Suprapubic skin (tissue), 4 donors: ENCODE measurements around the gene SERPINA6. TPM values are rescaled to one million over a fixed set of nuclear protein-coding genes. Genes with fewer than 3 reads are reported as not detected.

ENCODE experiments used
- DNase-seq, 2 donors: peaks; one replicate each; pipeline ENCODE4 v3.0.0-alpha.2; 2019; ENCODE audit warnings: low spot score in 2 of 2
- H3K27ac ChIP-seq: fragments of 200-600 bp; sonication (generic); one replicate; pipeline ENCODE4 v1.5.1; 2019
- H3K27me3 ChIP-seq: fragments of 200-600 bp; sonication (generic); one replicate; pipeline ENCODE4 v1.5.1; 2019
- H3K36me3 ChIP-seq: fragments of 200-600 bp; sonication (generic); one replicate; pipeline ENCODE4 v1.5.1; 2019
- H3K4me1 ChIP-seq: fragments of 200-600 bp; sonication (generic); one replicate; pipeline ENCODE4 v1.5.1; 2019
- H3K4me3 ChIP-seq: fragments of 200-600 bp; sonication (generic); one replicate; pipeline ENCODE4 v1.5.1; 2019; ENCODE audit warnings: mild to moderate bottlenecking
- H3K9me3 ChIP-seq: fragments of 200-600 bp; sonication (generic); one replicate; pipeline ENCODE4 v1.5.1; 2019
- CTCF ChIP-seq, 2 donors: fragments of 200-600 bp in 1 of 2; fragments of 450-650 bp in 1 of 2; sonication (generic) in 1 of 2; IDR thresholded peaks; one replicate each; pipeline ENCODE4 v1.5.1; 2016 to 2019; ENCODE audit warnings: antibody characterized with exemption in 2 of 2, mild to moderate bottlenecking in 1 of 2, moderate library complexity in 1 of 2
- EP300 ChIP-seq: sonication (generic); formaldehyde crosslinking; IDR thresholded peaks from one replicate; pipeline ENCODE4 v1.6.1; 2017; ENCODE audit warnings: antibody characterized with exemption
- POLR2A ChIP-seq, 2 donors: fragments of 450-650 bp; IDR thresholded peaks; one replicate each; pipeline ENCODE4 v1.6.1; 2017; ENCODE audit warnings: antibody characterized with exemption in 2 of 2, mild to moderate bottlenecking in 2 of 2, moderate library complexity in 2 of 2
- POLR2AphosphoS5 ChIP-seq, 3 donors: sonication (generic); formaldehyde crosslinking; IDR thresholded peaks; one replicate each; pipeline ENCODE4 v1.6.1; 2017; ENCODE audit warnings: antibody characterized with exemption in 3 of 3
- WGBS: methylation state at CpG from one replicate; pipeline ENCODE4 v1.1.5; 2018; 5-methylcytosine and 5-hydroxymethylcytosine counted together
- total RNA-seq, 4 donors: library from RNA; depleted of rRNA; stranded (reverse); fragments of >200 nt; gene quantifications; one replicate each; pipeline ENCODE4 v1.1.0, GENCODE V29; 2016

The SERPINA6 gene
- total RNA-seq, 4 donors from 2014 or later, result 0.97 TPM; not detected in 3

GRCh38 chr14:94364037-94364436 is 40.9 kb upstream of the SERPINA6 start:
- no peaks in the 10 kb centered on the region for H3K9me3 ChIP-seq
- H3K36me3 ChIP-seq, result no peaks in the 10 kb centered on the region
- WGBS, result 92% methylated on average over 3 of the region's 3 CpGs
- H3K4me3 ChIP-seq, result no peak overlapping the region
- no peaks in the 10 kb centered on the region for H3K27me3 ChIP-seq
- no peak overlapping the region for H3K27ac ChIP-seq
- DNase-seq, result peak; percentile 36 to 56
- H3K4me1 ChIP-seq, result no peaks in the 10 kb centered on the region
- TF ChIP-seq CTCF (IDR thresholded peaks at IDR 0.05) (no peak), POLR2A (IDR thresholded peaks at IDR 0.05) (no peak), EP300 (no peak), POLR2AphosphoS5 (IDR thresholded peaks at IDR 0.05) (no peak)

- Histone ChIP-seq H3K27me3 (no peaks in the 10 kb centered on the region), H3K9me3 (no peaks in the 10 kb centered on the region), H3K4me3 (no peak overlapping the region), H3K36me3 (no peaks in the 10 kb centered on the region), H3K27ac (no peak overlapping the region), H3K4me1 (no peaks in the 10 kb centered on the region)
- TF ChIP-seq EP300 (no peak), POLR2AphosphoS5 (IDR thresholded peaks at IDR 0.05) (no peak), POLR2A (IDR thresholded peaks at IDR 0.05) (no peak), CTCF (IDR thresholded peaks at IDR 0.05) (no peak)
- DNase-seq, result peak; percentile 41 to 67
- WGBS, result 100% methylated on average over 4 of the region's 12 CpGs
Observed at GRCh38 chr14:94363151-94363624, 40.1 kb upstream of the SERPINA6 start.

DNA sequence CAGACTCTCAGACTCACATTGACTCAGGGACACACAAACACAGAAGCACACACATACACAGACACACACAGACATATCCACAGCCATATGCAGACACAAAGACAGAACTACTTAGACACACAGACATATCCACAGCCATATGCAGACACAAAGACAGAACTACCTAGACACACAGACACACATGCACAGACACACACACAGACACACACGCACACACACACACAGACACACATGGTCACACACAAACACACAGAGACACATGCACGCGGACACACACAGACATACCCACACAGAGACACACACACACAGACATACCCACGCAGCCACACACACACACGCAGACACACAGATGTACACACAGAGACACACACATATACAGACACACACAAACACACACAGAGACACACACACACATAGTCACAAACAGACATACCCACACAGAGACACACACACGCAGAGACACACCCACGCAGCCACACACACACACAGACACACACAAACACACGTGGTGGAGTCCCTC is 39.5 kb upstream of the SERPINA6 start:
- no peaks in the 10 kb centered on the region for H3K4me1 ChIP-seq
- peak in 1 of 2 donors; percentile 48 for DNase-seq

GRCh38 chr14:94361682-94362081 is 38.5 kb upstream of the SERPINA6 start:
- H3K36me3 ChIP-seq, result no peaks in the 10 kb centered on the region
- H3K27ac ChIP-seq, result no peak overlapping the region
- WGBS, result 87% methylated on average over 2 of the region's 7 CpGs
- H3K27me3 ChIP-seq, result no peaks in the 10 kb centered on the region
- no peaks in the 10 kb centered on the region for H3K4me1 ChIP-seq
- TF ChIP-seq POLR2A (IDR thresholded peaks at IDR 0.05) (no peak), EP300 (no peak), CTCF (IDR thresholded peaks at IDR 0.05) (no peak), POLR2AphosphoS5 (IDR thresholded peaks at IDR 0.05) (no peak)
- peak in 1 of 2 donors; percentile 34 for DNase-seq
- H3K4me3 ChIP-seq, result no peak overlapping the region
- H3K9me3 ChIP-seq, result no peaks in the 10 kb centered on the region

More for the DNA sequence above, 39.5 kb upstream of the SERPINA6 start:
- Histone ChIP-seq H3K9me3 (no peaks in the 10 kb centered on the region), H3K27ac (no peak overlapping the region), H3K27me3 (no peaks in the 10 kb centered on the region), H3K4me3 (no peak overlapping the region), H3K36me3 (no peaks in the 10 kb centered on the region)
- WGBS, result 73% methylated on average over 4 of the region's 8 CpGs
- TF ChIP-seq CTCF (IDR thresholded peaks at IDR 0.05) (no peak), POLR2AphosphoS5 (IDR thresholded peaks at IDR 0.05) (no peak), EP300 (no peak), POLR2A (IDR thresholded peaks at IDR 0.05) (no peak)

- TF ChIP-seq EP300, result no peak
- TF ChIP-seq POLR2AphosphoS5 (IDR thresholded peaks at IDR 0.05), result no peak
- TF ChIP-seq CTCF (IDR thresholded peaks at IDR 0.05), result no peak
- no peak for TF ChIP-seq POLR2A (IDR thresholded peaks at IDR 0.05)
- H3K4me3 ChIP-seq, result no peak overlapping the region
- no peak overlapping the region for H3K27ac ChIP-seq
- no peaks in the 10 kb centered on the region for H3K36me3 ChIP-seq
- no peaks in the 10 kb centered on the region for H3K9me3 ChIP-seq
- 73% methylated on average over 6 of the region's 7 CpGs for WGBS
- peak in 1 of 2 donors; percentile 50 for DNase-seq
- no peaks in the 10 kb centered on the region for H3K4me1 ChIP-seq
- H3K27me3 ChIP-seq, result no peaks in the 10 kb centered on the region
Observed at GRCh38 chr14:94360945-94361565, 37.9 kb upstream of the SERPINA6 start.
